Fibroblast of pulmonary artery (primary cell): Measurements from ENCODE around the gene VPS33B.

ENCODE experiments used
- DNase-seq: peaks from one replicate; pipeline ENCODE4 v3.0.0-alpha.2; 2010; ENCODE audit warnings: low read depth
- H3K4me3 ChIP-seq: replicated peaks from 2 replicates; pipeline ENCODE4 v1.5.1; 2011; ENCODE audit warnings: low read depth, mild to moderate bottlenecking, control low read depth, low read length, moderate library complexity
- TF ChIP-seq, protein P1 (sequence below): IDR thresholded peaks from 2 replicates; pipeline ENCODE4 v1.5.1; 2011; ENCODE audit warnings: mild to moderate bottlenecking, control low read depth, low read length, inconsistent platforms; ENCODE audit errors: missing control alignments

Gene VPS33B

DNA sequence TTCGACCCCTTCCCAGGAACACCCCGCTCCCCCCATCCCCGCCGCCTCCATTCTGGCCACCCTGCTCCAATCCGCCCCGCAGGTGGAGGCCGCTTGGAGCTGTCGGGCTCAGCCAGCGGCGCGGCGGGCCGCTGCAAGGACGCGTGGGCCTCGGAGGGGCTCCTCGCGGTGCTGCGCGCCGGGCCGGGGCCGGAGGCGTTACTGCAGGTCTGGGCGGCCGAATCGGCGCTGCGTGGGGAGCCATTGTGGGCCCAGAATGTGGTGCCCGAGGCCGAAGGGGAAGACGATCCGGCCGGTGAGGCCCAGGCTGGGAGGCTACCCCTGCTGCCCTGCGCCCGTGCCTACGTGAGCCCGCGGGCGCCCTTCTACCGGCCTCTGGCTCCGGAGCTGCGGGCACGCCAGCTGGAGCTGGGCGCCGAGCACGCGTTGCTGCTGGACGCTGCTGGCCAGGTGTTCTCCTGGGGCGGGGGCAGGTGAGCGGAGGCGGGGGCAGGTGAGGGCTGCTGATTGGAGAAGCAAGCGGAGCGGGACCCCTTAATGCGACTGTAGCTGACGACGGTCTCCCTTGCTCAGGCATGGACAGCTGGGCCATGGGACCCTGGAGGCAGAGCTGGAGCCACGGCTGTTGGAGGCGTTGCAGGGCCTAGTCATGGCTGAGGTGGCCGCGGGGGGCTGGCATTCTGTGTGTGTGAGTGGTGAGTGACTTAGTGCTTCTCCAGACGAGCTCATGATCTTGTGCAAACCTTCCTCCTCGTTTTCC lies 65.2 kb downstream of the VPS33B start:
- DNase-seq, result peak; percentile 26
- TF ChIP-seq, protein P1, sequence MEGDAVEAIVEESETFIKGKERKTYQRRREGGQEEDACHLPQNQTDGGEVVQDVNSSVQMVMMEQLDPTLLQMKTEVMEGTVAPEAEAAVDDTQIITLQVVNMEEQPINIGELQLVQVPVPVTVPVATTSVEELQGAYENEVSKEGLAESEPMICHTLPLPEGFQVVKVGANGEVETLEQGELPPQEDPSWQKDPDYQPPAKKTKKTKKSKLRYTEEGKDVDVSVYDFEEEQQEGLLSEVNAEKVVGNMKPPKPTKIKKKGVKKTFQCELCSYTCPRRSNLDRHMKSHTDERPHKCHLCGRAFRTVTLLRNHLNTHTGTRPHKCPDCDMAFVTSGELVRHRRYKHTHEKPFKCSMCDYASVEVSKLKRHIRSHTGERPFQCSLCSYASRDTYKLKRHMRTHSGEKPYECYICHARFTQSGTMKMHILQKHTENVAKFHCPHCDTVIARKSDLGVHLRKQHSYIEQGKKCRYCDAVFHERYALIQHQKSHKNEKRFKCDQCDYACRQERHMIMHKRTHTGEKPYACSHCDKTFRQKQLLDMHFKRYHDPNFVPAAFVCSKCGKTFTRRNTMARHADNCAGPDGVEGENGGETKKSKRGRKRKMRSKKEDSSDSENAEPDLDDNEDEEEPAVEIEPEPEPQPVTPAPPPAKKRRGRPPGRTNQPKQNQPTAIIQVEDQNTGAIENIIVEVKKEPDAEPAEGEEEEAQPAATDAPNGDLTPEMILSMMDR, result no peak
- peak overlapping the region; percentile 63 for H3K4me3 ChIP-seq

- TF ChIP-seq, protein P1, result peak; percentile 48
- peak; percentile 74 for DNase-seq
- H3K4me3 ChIP-seq, result peak overlapping the region; percentile 63
Measured at GRCh38 chr15:90956274-90957030, 65.9 kb downstream of the VPS33B start.

DNA sequence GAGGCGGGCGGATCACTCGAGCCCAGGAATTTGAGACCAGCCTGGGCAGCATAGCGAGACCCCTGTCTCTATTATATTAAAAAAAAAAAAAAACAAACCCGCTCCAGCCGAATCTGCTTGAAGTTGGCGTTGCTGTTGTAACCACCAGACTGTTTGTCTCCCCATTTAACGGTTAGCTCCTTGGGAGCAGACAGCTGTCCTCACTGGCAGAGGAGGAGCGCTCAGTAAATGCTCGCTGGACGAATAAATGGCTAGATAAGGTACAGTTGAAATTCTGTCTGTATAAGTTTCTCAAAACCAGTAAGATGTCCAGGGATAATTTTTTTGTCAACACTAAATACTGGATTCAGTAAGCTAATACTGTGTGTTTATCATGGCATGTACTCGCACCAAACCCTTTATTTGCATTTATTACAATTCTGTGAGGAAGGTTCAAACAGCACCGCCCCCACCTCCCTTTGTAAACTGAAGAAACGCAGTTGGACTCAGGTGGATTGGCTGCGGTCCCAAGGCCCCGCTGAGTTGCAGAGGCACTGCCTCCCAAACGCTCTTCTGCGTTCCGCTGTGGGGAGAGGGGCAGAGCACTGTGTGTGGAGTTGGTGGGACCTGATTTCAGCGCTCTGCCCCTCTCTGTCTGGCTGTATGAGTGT lies 66.6 kb downstream of the VPS33B start:
- TF ChIP-seq, protein P1, result no peak

GRCh38 chr15:90954712-90955623 lies 67.4 kb downstream of the VPS33B start, which contains the start of gene RCCD1:
TSS of gene RCCD1 (plus strand) at chr15:90954884. CDS start at chr15:90956735, 1,851 bp downstream.
- peak within 1 kb of the TSS; percentile 89 for H3K4me3 ChIP-seq
- TF ChIP-seq, protein P1, result no peak
- DNase-seq, result peak; percentile 95

More for the DNA sequence above, 66.6 kb downstream of the VPS33B start:
- DNase-seq, result no peak
- peak overlapping the region; percentile 89 for H3K4me3 ChIP-seq

DNA sequence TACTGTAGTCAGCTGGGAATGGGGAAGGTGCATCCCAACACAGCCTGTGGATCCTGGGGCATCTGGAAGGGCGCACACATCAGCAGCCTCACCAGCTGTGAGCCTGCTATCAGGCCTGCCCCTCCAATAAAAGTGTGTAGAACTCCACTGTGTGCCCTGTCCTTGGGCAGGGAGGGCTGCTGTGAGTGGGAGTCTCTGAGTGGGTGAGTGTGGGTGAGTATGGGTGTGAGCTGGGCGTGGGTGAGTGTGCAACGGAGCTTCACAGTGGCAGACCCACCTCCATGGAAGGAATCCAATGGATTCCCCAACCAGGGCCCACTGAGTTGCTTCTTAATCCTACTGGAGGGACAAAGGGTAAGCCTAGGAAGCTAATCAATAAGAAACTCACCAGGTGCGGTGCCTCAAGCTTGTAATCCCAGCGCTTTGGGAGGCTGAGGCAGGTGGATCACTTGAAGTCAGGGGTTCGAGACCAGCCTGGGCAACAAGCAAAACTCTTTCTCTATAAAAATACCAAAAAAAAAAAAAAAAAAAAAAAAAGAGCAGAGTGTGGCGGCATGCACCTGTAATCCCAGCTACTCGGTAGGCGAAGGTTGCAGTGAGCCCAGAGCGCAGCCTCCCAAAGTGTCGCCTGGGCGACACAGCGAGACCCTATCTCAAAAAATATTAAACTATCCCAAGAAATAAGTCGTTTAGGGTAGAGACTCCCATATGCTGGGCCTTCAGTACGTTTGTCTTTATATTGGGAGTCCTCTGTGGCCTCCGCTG lies 68.3 kb downstream of the VPS33B start:
- no peak for DNase-seq
- peak overlapping the region; percentile 89 for H3K4me3 ChIP-seq
- TF ChIP-seq, protein P1, result no peak
